SKM-1 treated with dmso at 0.1 percent for 144 hours (cell line): Measurements from ENCODE around the gene PRKAR1B.

Experiments used
- DNase-seq: peaks from one replicate; lab custom pipeline; 2025; ENCODE audit not compliant: unreplicated experiment; lab: John Stamatoyannopoulos, UW

PRKAR1B gene

DNA sequence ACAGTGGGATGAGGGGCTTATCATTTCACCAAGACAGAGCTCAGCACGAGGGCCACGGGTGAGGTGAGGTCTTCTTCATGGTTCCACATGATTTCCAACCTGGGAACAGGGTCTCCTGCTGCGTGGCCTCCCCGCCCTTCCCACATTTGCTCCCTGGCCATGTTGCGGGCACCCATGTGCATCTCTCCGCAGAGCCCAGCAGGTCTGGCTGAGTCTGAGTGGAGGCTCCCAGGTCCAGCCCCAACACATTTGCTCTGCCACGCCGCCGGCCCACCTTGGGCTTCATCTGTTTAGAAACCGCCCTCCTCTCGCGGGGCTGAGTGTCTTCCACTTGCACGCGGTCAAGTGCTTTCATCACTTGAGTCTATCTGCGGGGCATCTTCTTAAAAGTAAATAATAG lies 14.8 kb upstream of the PRKAR1B start:
- no peak for DNase-seq

DNA sequence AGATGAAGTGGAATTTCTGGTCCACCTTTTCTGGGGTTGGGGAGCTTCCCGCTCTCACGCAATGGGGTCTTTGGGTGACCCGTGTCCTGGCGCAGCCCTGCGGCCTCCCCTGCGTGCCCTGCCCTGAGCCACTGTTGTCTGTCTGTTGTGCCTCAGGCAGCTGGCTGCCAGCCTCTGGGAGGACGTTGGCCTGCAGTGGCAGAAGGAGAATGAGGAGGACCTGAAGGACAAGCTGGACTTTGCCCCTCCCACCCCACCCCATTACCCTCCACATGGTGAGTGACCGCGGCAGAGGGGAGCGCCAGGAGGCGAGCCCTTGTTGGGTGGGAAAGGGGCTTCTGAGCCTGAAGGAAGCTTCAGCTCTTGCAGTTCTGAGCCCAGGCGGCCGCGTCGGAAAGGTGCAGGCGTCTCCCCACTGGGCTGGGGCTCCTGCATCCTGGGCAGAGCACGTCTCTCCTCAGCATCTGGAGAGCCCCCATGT lies 14.2 kb upstream of the PRKAR1B start:
- no peak for DNase-seq

DNA sequence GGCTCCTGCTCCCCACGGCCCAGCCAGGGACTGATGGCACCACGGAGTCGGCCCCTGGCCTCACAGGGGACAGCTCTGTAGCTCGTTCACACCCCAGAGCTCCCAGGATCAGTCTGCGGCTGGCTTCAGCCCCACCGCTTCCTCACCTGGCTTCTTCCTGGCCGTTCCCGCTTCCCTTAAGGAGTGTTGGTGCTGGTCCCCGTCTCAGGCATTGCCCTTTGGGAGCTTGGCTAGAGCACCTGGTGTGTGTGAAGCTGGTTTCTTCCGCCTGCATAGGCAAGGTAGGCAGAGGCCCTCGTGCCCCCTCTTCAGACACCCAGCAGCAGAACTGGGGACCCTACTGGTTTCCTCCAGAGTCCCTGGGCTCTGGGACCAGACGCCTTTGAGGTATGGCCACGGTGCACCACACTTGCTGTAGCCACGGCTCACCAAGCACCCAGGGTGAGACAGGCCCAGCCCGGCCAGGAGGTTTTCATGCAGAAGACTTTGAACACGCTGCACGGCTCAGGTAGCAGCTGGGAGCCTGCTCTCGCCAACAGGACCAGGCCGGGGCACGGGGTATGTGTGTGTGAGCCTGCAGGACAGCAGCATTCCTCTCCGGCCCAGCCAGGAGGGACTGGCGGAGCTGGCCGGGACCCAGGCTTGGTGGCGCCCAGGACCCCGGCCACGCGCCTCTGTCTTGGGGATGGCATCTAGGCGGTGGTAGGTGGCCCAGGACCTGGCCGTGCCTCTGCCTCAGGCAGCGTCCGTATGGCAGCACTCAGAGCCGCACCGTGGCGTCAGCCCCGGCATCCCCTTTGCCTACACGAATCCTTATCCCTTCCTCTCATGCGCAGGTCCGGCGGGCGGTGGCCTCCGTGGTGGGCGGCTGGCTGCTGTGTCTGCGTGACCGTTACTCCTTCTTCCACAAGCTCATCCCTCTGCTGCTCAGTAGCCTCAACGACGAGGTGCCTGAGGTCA lies 13.2 kb upstream of the PRKAR1B start:
- no peak for DNase-seq

DNA sequence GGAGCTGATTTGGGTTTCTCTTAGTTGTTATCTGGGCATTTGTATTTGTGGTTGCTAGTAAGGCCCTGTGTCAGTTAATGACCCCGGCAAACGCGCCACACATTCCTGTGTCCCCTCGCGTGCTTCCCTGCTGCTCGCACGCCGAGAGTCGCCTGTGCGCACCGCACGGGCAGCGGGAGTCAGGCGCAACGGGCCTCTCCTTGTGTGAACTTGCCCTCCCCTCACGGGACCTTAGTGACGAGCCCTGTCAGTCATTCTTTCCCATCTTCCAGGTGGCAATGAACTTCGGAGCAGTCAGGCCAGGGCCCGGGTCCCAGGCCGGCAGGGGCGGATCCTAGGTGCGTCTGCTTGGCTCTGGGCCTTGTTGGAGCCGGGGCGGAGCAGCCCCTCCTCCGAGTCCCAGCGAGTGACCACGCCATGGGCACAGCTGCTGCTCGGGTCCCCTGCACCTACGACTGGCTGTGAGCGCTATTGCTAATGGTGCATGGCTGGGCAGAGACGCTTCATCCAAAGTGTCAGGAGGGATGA lies 12.4 kb upstream of the PRKAR1B start:
- no peak for DNase-seq

DNA sequence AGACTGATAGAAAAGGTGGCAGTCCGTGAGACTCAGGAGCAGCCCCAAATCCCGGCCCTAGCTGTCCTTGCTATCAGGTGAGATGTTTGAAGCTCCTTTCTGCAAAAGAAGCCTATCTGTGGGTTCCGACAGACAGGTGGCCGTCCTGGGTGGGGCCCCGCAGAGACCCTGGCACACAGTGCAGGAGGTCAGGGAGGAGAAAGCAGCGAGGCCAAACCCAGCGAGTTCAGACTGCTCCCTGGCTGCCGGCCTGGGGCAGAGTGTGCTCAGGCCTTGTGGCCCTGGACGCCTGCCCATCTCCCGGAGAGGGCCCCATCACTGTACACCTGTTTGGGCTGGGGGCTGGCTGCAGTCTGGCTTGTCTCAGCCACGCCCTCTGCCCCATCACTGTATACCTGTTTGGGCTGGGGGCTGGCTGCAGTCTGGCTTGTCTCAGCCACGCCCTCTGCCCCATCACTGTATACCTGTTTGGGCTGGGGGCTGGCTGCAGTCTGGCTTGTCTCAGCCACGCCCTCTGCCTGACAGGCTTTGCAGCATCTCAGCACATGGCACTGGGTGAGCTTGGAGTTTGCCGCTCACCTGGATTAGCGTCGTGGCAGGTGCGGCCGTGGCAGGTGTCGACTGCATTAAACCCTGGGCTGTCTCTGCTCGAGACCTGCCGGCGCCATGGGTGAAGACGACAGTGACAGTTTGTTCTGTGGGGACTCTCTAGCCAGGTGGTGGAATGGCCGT lies 11.8 kb upstream of the PRKAR1B start:
- DNase-seq: no peak

DNA sequence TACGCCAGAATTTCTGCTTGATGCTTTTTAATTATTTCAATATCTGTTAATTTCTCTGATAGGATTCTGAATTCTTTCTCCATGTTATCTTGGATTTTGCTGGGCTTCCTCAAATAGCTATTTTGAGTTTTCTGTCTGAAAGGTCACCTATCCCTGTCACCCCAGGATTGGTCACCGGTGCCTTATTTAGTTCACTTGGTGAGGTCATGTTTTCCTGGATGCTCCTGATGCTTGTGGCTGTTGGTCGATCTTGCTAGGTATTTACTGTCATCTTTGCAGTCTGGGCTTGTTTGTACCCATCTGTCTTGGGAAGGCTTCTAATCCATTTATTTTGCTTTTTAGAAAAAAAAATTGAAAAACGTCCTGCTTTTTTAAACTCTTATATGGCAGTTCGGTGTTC lies 11.2 kb upstream of the PRKAR1B start:
- no peak for DNase-seq

DNA sequence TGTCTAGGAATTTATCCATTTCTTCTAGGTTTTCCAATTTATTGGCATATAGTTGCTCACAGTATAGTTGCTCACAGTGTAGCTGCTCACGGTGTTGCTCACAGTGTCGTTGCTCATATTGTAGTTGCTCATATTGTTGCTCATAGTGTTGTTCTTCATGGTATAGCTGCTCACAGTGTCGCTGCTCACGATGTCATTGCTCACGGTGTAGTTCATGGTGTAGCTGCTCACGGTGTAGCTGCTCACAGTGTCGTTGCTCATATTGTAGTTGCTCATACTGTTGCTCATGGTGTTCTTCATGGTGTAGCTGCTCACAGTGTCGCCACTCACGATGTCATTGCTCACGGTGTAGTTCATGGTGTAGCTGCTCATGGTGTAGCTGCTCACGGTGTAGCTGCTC lies 7.7 kb upstream of the PRKAR1B start:
- DNase-seq: no peak

DNA sequence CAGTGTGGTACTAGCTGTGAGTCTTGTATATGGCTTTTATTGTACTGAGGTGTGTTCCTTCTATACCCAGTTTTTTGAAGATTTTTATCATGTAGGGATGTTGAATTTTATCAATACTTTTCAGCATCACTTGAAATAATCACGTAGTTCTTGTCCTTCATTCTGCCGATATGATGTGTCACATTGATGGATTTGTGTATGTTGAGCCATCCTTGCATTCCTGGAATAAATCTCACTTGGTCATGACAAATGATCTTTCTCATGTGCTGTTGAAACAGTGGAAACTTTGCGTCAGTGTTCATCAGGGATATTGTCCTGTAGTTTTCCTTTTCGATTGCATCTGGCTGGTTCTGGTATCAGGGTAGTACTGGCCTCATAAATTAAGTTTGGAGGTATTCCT lies 7.1 kb upstream of the PRKAR1B start:
- no peak for DNase-seq

DNA sequence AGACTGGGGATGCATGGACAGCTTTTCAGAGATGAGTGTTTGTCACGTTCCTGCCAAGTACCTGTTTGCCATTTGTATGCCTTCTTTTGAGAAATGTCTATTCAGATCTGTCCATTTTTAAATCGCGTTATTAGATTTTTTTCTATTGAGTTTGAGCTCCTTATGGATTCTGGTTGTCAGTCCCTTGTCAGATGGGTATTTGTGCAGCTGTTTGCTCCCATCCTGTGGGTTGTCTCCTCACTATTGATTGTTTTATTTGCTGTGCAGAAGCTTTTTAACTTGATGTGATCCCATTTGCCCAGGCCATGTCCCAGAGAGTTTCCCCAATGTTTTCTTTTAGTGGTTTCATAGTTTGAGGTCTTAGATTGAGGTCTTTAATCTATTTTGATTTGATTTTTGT lies 5.5 kb upstream of the PRKAR1B start:
- DNase-seq: no peak

DNA sequence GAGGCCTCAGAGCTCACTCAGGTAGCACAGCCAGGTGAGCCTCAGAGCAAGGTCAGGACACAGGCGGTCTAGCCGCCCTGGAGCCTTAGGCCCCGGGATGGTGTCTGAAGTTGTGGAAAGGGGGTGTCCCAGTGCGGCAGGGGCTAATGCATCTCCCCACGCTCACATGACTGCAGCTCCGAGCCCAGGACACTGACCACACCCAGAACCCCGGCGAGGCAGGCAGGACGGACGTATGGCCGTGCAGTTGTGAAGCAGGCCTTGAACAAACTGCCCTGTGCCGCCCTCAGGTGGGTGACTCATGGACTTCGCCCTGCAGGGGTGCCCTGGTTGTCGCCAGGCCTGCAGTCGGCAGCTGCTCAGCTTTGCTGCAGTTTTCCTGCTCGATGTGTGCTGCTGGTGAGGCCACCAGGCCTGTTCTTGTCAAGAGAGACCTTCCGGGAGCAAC lies 5.0 kb upstream of the PRKAR1B start:
- DNase-seq: no peak

DNA sequence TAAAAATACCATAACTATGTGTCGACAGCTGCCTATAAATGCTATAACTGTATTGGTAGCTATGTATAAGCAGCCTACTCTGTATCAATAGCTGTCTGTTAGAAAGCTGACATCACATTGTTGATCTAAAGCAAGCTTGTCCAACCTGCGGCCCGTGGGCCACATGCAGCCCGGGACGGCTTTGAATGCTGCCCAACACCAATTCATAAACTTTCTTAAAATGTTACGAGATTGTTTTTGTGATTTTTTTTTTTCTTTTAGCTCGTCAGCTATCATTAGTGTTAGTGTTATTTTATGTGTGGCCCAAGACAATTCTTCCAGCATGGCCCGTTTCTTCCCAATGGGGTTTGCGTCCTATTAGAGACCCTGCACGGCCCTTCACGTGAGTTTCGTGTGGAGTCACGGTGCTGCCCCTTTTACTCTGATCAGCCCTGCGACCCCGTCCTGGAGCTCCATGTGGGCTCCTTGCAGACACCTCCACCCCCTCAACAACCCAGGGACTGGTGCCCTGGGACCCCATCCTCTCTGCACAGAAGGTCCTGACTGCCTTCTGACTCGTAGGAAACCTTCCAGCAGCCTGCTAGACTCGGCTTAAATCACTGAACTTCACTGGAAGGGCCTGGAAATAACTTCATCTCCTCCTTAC lies 4.5 kb upstream of the PRKAR1B start:
- DNase-seq: no peak

DNA sequence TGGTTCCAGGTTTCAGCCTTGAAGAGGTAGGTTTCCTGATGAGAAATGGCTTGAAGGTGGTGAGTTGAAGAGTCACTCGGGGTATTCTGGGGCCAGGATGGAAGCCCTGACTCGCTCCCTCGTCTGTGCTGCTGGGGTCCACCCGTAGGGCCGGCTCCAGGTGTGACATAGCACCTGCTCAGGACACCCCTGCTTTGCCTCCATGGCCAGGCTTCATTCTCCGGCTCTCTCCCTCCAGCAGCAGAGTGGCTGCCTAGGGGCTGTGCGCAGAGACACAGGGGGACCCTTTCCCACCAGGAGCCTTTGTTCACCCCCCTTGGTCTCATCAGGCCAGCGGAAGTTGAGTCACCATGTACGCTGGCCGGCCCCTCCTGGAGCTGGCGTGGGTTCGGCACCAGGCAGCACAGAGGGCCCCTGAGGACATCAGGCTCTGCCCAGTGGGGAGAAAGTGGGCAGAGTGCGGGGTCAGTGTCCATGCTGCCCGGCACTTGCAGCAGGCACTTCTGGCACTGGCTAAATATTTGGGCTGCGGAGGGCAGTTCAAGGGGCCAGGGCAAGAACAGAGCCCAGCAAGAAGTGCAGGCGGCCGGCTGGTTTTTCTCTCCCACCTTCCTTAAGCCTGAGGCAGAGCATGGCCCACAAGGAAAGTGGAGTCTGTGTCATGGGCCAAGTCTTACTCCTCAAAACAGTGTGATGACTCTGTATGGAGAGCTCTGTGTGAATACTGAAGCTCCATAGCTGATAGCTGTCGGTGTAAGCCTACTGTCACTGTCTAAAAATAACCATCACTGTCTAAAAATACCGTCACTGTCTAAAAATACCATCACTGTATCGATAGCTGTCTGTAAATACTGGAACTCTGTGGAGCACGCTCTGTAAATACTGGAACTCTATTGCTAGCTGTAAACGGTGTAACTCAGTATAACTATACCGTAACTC lies 3.7 kb upstream of the PRKAR1B start:
- no peak for DNase-seq

DNA sequence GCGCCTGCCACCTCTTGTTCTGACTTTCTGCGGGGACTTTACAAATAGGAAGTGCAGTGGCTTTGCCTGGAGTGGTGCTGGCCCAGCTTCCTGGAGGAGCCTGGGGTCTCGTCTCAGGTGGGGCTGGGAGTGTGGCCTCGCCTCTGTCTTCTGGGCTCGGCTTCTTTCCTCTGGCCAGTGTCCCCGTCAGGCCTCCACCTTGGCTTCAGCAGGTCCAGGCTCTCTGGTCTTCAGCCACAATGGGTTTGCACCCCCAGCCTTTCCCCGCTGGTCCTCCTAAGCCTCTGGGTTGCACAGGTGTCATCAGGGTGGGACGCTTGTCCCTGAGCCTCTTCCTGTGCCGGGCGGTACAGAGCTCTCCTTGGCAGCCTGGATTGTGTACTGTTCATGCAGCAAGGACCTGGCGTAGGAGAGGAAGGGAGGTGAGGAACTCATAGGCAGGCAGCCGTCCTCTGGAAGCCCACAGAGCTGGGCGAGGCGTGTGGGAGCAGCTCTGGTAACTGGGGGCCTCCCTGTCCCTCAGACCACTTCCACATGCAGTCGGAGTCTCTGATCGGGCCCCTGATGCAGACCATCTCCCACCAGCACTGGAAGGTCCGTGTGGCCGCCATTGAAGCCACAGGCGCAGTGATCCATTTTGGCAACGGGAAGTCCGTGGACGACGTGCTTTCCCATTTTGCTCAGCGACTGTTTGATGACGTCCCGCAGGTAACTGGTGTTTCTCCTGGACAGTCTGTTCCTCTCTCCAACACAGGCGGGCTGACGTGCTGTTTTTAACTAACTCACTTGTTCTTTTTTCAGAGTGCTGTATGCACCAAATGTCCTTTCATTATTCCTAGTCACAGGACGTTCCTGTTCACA lies 2.3 kb upstream of the PRKAR1B start:
- DNase-seq: no peak

DNA sequence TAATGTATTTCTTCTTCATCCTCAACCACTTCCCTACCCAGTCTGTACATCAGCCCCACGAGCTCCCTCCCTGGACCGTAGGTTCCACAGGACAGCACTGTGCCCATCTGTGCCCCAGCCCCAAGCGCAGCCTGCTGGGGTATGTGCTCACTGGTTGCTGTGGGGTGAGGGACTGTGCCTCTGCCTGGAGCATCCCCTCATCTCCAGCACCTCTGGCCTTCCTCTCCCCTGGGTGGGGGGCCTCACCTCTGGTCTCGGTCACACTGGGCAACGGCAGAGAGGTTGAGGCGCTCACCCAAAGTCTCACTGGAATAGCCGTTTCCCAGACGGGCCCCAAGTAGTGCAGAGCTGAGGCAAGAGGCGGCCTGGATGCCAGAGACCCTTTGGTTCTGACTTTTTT lies 1.5 kb upstream of the PRKAR1B start:
- DNase-seq: no peak

DNA sequence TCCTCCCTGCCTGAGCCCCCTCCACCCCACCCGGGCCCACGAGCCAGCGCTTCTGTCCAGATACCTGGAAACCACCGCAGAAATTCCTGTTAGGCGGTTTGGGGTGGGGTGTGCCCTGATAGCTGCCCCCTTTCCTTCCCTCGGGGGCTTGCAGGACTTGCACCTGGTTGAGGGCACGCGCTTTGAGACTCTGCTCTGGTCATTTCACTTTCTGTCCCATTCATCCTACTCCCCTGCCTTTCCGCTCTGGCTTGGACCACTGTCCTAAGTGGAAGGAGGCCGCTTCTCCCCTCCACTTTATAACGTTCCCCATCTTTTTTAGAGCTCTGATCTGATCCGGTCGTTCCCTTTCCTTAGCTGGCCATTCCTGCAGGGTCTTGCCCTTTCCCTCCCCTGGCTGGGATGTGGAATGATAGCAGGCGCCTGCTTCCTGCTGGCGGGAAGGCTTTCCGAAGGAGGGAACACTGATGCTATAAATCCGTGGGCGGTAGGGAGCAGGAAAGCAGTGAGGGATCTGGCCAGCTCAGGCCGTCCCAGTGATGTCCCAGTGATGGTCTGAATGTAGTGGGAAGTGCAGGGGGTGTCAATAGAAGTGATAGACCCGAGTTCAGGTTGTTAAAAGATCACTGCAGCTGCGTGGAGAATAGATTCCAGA lies 852 bp upstream of the PRKAR1B start:
- DNase-seq: no peak

DNA sequence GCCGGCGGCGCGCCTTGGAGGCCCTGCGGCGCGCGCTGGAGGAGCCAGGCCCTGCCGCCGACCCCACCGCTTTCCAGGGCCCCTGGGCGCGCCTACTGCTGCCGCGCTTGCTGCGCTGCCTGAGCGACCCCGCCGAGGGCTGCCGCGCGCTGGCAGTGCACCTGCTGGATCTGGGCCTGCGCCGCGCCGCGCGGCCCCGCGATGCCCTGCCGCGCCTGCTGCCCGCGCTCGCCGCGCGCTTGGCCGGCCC lies 302 bp downstream of the PRKAR1B start:
- no peak for DNase-seq

DNA sequence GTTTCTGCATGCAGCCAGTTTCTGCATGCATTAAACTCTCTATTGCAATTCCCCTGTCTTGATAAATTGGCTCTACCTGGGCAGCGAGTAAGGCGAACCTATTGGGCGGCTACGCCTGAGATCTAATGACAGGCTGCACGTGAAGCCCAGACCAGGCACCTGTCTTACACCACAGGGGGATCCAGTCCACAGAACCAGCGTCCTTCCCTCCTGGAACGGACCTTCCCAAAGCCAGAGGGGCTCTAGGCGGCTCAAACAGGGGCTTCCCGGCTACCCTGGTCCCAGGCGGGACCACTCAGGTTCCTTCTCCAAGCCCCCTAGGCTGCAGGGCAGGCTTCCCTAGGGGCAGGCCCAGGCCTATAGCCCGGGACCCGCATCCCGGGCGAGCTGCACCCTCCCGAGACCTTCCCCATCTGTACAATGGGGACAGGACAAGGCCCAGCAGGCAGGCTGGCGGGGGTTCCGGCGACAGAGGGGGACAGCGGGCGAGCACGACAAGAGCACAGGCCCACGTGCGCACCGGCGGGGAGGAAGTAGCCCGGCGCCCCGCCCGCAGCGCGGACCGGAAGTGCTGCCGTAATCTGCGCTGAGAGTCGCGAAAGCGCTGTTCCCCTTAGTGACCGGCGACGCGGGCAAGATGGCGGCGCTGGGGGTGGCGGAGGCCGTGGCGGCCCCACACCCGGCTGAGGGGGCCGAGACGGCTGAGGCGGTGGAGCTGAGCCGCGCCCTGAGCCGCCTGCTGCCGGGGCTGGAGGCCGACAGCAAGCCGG lies 812 bp downstream of the PRKAR1B start, which contains the start of gene DNAAF5:
DNAAF5 (plus strand) TSS at position 616 of the 770 bp plus-strand sequence; CDS start at position 638, 22 bp downstream.
- peak; percentile 75 for DNase-seq
